ENCODE measurements around the gene PIK3R5.

DNA sequence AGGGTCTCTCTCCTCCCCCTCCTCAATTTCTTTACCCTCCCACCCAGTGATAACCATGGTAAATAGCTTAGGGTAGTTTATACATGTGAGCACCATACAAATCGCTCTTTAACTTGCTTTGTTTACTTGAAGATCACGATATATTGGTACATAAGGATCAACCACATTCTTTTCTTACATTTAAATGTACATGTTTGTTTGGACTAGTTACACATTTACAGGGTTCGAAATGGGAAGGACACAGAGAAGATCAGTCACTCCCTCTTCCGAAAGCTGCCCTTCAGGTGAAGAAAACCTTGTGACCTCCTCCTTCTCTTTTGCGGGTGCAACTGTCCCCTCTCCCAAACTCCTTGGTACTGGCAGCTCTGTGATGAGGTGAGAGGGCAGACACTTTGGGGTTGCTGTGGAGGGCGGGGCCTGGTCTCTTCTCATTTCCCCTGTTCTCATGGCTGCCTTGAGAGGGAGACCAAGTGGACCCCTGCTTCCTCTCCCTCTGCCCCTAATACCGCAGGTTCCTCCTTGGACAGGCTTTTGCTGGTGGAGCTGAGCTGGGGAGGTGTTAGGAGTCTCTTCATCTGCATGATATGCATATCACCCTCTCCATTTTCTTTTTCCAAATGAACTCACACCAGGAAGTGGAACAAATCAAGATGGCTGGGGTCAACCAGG is 93.3 kb downstream of the PIK3R5 start:
- TF ChIP-seq, protein P1, sequence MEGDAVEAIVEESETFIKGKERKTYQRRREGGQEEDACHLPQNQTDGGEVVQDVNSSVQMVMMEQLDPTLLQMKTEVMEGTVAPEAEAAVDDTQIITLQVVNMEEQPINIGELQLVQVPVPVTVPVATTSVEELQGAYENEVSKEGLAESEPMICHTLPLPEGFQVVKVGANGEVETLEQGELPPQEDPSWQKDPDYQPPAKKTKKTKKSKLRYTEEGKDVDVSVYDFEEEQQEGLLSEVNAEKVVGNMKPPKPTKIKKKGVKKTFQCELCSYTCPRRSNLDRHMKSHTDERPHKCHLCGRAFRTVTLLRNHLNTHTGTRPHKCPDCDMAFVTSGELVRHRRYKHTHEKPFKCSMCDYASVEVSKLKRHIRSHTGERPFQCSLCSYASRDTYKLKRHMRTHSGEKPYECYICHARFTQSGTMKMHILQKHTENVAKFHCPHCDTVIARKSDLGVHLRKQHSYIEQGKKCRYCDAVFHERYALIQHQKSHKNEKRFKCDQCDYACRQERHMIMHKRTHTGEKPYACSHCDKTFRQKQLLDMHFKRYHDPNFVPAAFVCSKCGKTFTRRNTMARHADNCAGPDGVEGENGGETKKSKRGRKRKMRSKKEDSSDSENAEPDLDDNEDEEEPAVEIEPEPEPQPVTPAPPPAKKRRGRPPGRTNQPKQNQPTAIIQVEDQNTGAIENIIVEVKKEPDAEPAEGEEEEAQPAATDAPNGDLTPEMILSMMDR (conservative IDR thresholded peaks at IDR 0.05; ENCODE audit: low read length), result no peak
- TF ChIP-seq EZH2phosphoT487 (IDR thresholded peaks at IDR 0.05; ENCODE audit: borderline replicate concordance, low read depth, low read length), result no peak

All from OCI-LY7 (cell line).